Inflammatory macrophage treated with lipopolysaccharide for 1 hour (primary cell): ENCODE results near the gene CTNNA3.
A peak's percentile ranks its signal among the peaks of the same experiment; 100 is the strongest.

ENCODE experiments used
- DNase-seq, 2 donors: peaks; one replicate each; pipeline ENCODE4 v3.0.0-alpha.2; 2020 to 2022

Gene CTNNA3

DNA sequence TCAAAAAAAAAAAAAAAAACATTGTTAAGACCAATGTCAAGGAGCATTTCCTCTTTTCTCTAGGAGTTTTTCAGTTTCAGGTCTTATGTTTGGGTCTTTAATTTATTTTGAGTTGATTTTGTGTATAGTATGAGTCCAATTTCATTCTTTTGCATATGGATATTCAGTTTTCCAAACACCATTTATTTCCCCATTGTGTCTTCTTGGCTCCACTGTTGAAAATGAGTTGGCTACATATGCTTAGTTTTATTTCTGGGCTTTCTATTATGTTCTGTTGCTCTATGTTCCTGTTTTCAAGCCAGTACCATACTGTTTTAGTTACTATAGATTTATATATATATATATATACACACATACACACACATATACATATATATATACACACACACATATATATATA, 1506.7 kb downstream of the CTNNA3 start:
- no peak for DNase-seq

DNA sequence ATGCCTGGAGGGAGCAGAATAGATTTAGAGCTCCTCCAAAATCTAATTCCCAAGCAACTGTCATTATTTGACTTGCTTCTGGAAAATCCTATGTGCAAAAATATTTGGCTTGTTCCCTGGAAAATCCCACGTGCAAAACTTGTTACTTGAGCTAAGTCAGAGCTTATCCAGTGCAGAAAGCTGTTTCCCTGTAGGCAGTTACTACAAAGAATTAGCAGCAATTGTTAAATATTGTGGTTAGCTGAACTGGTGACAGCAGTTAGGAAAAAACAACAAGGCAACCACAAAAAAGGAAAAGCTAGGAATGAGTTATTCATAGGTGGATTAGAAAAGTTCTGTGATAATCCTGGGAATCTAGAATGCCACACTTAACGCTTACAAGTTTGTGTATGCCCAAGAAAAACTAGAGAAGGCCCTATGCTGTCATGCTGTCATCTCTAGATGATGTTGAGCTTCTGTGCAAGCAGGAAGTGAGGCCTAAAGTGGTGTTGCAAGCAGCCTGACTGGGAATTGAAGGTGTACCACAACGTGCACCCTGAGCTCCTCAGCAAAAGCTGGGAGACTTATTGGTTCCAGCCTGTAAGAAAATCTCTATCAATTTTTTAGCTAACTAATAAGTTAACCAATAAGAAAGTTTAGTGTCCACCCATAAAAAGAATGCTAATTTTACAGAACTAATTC, 1508.8 kb downstream of the CTNNA3 start:
- no peak for DNase-seq

DNA sequence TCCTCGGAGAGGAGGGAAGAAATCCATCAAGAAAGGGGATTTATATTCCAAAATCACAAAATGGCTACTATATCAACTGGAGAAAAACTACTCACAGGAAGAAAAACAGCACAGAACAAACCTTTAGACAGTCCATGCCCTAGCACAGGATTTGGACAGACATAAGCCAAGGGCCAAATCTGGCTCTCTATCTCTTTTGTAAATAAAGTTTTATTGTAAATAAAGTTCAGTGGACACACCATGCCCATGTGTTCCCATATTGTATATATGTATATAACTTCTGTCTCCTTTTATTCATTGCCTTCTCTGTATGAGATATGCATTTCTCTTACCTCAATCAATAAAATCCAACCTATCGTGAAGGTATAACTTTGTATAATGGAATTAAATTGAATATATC, 1513.0 kb downstream of the CTNNA3 start:
- DNase-seq, result no peak

DNA sequence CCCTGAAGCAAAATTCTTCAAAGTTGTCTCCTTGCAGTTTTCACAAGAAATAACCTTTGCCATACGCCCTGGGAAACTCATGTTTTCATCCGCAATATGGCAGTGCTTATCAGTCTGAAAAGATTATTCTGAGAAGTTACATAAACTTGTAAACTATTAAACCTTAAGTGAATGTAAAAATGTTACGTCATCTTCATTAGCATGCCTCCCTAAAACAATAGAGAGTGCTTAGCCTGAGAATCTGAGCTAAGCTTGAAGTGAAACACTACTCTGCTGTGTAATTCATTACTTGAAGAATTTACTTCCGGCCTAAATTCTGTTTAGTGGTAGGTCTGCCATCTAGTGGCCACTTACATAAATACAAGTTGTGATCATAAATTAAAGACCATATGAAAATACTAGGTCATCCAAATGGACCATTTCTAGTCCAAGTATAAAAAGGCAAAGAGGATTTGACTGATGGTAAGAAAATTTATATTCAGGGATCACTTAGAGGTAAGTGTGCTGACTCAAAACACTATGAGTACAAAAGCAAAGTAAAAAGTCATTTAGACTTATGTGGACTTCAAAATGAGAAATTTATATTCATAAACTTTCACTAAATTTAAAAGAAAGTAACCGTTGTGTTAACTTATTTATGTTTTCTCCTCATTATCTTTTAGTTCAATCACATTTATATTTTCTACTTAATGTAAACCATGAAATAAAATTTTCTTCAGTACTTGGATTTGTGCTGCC, 1515.2 kb downstream of the CTNNA3 start:
- peak; percentile 48 to 83 for DNase-seq

DNA sequence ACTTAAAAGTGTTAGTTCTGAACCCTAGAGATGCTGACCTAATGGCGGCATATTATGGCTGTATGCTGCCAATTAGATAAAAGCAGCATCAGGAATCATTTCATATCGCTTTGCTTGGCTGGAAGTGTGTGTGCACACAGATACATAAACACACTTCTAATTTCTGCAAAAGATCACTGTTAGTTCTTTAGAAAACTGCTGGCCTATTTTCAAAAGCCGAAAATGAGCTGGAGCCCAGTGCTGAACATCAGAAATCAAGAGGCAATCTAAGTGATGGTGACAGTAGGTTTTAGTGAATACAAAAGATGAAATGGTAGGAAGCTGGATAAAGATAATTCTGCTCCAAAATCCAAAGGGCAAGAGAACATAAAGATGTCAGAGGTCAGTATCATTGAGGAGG, 1516.0 kb downstream of the CTNNA3 start:
- no peak for DNase-seq

DNA sequence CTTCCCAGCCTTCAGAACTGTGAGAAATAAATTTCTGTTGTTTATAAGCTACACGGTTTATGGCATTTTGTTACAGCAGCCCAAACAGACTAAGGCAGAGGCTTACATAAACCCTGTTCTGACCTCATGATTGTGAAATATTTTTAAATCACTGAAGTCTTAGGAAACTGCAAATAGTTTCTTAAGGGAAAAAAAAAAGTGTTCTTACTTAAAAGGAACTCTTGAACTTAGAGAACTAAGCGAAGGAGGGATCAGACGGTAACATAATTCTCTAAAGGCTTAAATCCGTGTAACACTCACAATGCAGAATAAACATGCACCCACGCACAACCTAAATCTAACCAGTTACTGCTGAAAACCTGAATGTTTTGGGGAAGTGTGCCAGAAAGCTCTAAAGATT, 1519.2 kb downstream of the CTNNA3 start:
- peak; percentile 53 to 59 for DNase-seq

DNA sequence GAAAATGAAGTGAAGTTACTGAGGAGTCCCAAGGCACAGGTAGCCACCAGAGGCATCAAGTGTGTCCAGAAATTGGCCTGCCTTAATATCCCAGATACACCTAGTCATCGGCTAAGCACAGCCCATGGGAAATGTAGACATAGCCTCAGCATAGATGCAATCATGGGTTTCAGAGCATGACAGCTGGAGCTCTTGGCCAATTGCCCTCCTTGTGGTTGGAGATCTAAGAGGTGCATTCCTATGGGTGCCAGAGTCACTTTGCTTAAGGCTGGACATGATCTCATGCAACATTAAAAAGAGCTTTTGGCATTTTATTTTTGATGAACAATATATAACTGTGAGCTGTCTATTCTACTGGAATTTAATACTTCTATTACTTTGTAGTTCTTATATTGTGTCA, 1528.2 kb downstream of the CTNNA3 start:
- DNase-seq, result no peak

DNA sequence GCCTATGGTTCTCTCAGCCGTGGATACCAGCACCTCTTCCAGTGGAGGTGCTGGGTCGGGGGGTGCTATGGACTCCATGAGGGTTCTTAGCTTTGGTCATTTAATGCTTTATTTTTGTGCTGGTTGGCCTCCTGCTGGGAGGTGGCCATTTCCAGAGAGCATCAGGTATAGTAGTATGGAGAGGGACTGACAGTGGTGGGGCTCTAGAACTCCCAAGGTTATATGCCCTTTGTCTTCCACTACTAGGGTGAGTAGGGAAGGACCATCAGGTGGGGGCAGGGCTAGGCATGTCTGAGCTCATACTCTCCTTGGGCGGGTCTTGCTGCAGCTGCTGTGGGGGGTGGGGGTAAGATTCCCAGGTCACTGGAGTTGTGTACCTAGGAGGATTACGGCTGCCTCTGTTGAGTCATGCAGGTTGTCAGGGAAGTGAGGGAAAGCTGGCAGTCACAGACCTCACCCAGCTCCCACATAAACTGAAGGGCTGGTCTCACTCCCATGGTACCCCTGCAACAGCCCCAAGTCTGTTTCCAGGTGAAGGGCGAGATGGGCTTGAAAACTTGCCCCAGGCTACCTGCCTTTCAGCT, 1533.3 kb downstream of the CTNNA3 start:
- DNase-seq, result no peak

DNA sequence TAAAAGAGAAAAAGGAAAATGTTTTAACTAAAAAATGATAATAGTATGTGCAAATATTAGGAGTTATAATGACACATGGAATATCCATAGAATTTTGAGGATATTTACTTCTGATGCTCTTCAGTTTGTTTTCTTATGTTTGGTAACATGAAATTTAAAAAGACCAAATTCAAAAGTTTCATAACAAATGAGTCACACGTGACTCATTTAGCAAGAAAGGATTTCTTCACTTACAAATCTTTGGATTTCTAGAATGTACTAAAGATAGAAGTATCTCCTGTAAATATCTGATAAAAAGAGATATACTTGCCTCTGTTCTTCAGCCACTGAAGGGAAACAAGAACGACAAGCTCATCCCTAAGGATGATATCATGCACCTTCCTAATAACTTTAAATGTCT, 1544.6 kb downstream of the CTNNA3 start:
- DNase-seq, result no peak

DNA sequence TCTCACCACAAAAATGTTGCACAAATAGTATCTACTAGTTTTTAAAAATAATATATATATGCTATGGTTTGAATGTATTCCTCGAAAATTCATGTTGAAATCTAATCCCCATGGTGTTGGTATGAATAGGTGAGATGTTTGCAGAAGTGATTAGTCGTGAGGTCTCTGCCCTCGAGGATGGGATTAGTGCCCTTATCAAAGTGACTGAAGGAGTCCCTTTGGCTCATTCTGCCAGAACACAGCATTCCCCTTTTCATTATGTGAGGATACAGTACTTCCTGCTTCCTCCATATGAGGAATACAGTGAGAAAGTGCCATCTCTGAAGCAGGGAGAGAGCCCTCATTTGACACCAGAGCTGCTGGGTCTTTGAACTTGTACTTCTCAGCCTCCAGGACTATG, 1547.7 kb downstream of the CTNNA3 start:
- no peak for DNase-seq

DNA sequence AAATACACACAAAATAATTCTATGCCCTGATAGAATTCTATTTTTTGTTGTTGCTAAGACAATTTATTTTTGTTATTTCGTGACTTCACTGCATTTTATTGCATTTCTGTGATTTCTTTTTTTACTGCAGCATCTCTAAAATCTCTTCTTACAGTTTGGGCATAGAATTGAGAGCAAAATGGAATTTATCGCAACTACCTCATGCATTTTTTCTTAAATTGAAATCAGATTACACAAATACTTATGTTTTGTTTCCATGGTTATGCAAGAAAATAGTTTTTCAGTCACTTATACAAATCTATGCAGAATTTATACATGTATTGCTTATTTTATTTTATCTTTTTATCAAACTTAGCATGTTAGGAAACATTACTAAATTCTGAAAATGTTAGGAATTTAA, 1552.0 kb downstream of the CTNNA3 start:
- DNase-seq, result no peak

DNA sequence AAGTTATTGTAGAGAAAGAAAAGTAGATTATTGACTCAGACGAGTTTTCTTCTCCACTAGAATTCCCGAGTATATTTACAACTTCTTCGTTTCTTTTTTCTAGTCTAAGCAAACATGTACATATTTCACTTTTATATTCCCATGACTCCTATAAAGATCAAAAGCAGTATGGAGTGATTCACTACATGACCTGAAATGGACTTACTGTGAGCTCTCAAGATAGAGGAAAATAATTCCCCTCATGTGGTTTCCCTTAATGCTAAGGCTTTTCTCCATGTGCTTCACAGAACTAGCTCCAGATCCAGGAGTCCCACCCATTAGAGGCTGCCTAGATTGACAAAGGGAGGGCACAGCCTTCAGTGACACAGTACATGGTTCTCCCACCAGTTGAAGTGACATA, 1593.2 kb downstream of the CTNNA3 start:
- no peak for DNase-seq

DNA sequence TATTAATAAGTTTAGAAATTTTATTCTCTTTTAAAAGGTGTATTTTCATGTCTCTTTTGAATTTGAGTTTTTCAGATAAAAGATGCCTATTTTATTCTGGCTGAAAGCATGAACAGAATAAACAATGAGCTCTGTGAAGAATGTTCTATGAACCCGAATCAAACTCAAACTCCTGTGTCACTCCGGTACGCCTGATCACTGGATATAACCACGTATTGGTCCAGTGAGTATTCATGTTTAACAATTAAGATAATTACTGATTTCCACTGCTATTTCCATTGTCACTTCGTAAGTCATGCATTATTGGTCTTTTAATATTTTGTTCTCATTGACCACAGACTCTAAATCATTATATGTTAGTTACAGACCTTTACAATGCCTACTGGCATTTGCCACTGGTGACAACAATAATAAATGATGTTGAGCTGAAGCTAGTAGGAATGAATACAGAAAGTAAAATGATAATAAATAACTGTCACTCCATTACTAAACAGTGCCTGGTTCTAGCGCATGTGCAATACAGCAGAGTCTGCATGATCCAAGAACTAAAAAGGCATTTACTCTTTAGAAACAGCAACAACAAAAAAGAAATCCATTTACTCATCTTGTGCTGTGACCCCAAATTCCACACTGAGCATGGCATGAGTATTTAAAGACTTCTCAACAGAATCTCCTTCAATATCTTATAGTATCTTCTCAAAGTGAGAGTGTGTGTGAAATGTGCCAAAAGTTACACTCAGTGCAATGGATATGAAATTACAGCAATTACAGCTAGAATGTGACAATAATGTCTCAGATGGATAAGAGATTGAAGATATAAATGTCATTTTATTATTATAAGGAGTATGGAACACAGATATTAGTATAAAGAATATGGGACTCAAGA, 1597.2 kb downstream of the CTNNA3 start:
- no peak for DNase-seq

DNA sequence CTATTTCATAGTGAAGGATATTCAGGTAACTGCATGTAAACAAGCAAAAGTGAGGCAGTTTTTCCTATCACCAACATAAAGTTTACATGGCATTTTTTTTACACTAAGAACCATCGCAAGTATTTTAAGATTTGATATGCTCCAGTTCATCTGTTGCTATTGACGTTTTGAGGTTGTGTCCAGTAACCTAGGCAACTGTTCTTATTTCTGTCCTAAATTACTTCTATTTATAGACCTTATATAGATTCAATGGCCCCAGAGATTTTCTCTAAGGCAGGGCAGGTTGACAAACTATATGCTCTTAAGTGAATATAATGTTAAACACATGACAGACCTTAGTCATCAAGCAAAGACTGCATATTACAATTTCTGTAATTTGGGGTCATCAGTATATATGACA, 1600.4 kb downstream of the CTNNA3 start:
- no peak for DNase-seq

DNA sequence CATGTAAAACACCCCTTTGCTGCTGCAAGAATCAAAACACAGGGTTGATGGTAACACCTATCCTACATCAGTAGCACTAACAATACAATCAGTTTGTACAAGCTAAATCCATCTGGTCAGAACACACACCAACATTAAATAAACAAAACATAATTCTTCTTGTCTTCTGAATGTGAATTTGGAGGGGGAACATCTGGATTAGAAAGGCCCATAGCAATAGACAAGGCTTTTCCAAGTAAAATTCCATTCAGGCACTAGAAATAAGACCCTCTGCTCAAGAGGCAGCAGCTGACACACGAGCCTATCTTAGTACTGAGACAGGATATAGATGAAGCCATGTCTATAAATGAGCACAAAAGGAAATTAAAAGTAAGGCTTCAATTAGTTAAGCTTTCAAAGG, 1610.1 kb downstream of the CTNNA3 start:
- DNase-seq, result no peak

DNA sequence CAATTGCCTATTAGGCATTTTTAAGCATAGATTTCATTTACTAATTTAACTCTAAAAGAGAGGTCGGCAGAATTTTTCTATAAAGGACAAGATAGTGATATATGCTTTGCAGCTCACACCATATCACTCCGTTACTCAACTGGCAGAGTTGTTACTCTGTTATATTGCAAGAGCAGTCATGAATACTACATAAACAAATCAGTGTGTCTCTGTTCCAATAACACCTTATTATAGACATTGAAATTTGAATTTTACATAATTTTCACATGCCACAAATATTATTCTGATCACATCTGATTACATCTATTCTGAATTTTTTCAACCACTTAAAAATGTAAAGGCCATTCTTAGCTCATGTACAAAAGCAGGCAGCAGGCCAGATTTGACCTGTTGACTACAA, 1624.1 kb downstream of the CTNNA3 start:
- no peak for DNase-seq

DNA sequence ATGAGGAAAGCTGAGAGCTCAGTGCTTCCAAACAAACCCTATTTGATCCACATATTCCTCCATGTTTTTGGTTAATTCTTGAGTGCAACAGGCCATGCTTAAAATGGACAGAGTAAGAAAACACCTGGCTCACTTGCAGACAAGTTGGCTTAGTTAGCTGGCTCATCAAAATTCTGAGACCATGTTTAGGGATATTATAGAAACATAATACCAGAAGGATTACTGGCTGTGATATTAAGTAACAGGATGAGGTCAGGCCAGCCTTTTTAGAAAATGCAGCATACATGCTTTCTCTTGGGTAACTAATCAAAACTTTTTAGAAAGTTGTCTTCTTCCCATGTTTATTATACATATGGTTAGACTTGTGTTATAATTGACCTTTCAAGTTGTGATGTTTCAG, 1637.4 kb downstream of the CTNNA3 start:
- DNase-seq, result no peak

DNA sequence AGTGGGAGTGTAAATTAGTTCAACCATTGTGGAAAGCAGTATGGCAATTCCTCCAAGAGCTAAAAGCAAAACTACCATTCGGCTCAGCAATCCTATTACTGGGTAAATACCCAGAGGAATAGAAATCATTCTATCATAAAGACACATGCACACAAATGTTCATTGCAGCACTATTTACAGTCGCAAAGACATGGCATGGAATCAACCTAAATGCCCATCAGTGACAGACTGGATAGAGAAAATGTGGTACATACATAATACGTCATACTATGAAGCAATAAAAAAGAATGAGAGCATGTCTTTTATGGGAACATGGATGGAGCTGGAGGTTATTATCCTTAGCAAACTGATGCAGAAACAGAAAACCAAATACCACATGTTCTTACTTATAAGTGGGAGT, 1646.7 kb downstream of the CTNNA3 start:
- DNase-seq, result no peak

DNA sequence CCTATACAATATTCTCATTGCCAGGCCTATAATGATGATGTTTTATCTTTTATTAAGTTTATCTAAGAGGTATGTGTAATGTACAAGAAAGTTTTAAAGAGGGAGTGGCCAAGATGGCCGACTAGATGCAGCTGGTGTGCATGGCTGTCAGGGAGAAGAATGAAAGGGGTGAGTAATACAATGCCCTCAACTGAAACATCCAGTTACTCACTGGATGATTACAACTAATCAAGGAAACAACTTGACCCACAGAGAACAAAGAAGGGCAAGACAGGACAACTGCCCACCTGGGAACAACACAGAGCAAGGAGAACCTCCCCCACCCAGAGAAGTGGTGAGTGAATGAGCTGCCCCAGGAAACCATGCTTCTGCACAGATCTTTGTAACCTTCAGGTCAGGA, 1650.1 kb downstream of the CTNNA3 start:
- DNase-seq, result no peak

DNA sequence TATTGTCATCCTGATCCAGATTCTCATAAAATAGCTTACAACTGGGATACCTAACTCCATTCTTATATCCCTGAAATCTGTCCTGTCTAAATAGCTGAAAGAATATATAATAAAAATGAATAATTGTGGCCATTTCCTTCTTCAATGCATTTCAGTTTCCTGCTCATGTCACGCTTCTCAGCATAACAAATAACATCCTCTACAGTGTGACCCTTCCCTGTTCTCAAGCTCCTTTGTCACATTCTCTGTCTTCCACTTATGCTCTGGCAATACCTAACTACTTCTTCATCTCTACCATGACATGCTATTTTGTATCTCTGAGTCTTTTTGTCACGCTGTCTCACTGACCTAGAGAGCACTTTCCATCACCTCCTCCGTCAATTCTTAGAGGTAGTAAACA, 1654.2 kb downstream of the CTNNA3 start:
- DNase-seq, result no peak

DNA sequence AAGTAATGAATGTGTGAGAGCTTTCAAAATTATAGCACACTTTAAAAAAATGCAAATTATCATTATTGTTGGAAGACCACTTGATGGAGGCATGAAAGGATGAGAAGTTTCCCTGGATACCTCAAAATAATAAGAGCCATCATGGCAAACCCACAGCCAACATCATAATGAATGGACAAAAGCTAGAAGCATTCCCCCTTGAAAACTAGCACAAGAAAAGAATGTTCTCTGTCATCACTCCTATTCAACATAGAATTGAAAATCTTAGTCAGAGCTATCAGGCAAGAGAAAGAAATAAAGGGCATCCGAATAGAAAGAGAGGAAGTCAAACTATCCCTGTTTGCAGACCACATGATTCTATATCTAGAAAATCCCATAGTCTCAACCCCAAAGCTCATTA, 1657.4 kb downstream of the CTNNA3 start:
- DNase-seq, result no peak

DNA sequence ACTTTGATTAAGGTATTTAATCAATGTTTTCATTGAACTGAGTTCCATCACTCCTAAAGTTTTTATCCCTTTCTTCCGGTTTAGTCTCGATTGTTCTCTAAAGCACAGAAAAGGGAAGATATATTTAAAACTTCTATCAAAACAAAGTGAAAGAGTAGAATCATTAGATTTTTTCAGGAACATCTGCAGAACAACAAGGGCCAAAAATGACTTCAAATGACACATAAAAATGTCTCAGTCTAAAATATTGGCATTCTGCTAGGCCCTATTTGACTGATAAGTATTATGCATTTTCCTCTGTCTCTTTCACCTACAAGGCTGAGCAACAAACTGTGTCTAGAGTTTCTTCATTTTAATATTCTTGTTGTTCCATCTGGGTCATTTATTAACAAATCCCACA, 1669.7 kb downstream of the CTNNA3 start:
- no peak for DNase-seq

DNA sequence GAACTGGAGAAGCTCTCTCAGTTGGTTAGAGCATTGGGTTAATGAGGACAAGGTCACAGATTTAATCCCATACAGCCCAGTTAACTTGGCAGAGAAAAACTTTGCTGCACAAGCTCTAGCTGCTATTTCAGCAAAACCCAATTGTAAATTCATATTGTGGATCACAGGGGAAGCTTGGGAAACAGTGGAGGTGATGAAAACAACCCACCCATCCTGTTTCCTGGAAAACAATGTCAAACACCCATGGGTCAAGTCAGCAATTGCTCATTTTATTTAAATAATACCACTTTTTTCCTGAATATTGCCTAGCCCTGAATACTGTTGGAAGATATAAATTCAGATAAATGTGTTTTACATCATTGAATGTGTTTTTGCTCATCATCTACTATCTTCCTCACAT, 1670.8 kb downstream of the CTNNA3 start:
- no peak for DNase-seq

DNA sequence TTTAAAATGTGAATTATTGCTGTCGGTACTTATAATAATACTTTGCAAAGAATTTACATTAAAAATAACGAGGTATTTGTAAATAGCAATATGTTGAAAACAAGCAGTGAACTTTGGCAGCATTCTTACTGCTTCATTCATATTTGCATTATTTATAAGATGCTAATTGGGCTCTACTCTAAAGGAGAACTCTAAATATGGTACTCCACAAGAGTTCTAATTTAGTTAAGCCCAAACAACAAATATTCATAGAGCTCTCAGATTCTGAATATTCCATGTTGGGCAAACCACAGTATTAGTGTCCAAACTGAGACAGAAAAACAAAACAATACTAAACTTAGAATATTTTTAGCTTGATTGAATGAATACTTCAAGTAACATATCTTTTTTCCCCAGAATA, 1674.6 kb downstream of the CTNNA3 start:
- no peak for DNase-seq
